Measurements from ENCODE around the gene FAM187B.
"Not testable (repeated sequence)": the region's sequence is repeated elsewhere in the genome, so short reads cannot be mapped to it uniquely, and the experiment has no call there.

Gene FAM187B

GRCh38 chr19:35211545-35212230 is 16.9 kb downstream of the FAM187B start:
- DNase-seq: peak in 1 of 2 donors; percentile 11

- no peak for DNase-seq
Measured at GRCh38 chr19:35209646-35210045, 18.9 kb downstream of the FAM187B start.

- no peak for DNase-seq
Measured at GRCh38 chr19:35208121-35208520, 20.4 kb downstream of the FAM187B start.

- DNase-seq: no peak
Measured at GRCh38 chr19:35207391-35207871, 21.1 kb downstream of the FAM187B start.

- no peak for DNase-seq
Measured at GRCh38 chr19:35206855-35207254, 21.7 kb downstream of the FAM187B start.

GRCh38 chr19:35206379-35206778 is 22.2 kb downstream of the FAM187B start:
- no peak for DNase-seq

- DNase-seq: no peak
Measured at GRCh38 chr19:35205733-35206323, 22.7 kb downstream of the FAM187B start.

- peak in 1 of 2 donors; percentile 14 for DNase-seq
Measured at GRCh38 chr19:35204799-35205732, 23.5 kb downstream of the FAM187B start.

GRCh38 chr19:35202722-35203688 is 25.5 kb downstream of the FAM187B start:
- DNase-seq: no peak

- no peak for DNase-seq
Measured at GRCh38 chr19:35199481-35199880, 29.1 kb downstream of the FAM187B start.

- DNase-seq: not testable (repeated sequence)
Measured at GRCh38 chr19:35196861-35197260, 31.7 kb downstream of the FAM187B start.

GRCh38 chr19:35195830-35196229 is 32.7 kb downstream of the FAM187B start:
- DNase-seq: no peak

GRCh38 chr19:35194012-35194984 is 34.2 kb downstream of the FAM187B start:
- no peak for DNase-seq

GRCh38 chr19:35184884-35185283 is 43.7 kb downstream of the FAM187B start:
- DNase-seq: no peak

- DNase-seq: no peak
Measured at GRCh38 chr19:35184267-35184666, 44.3 kb downstream of the FAM187B start.

GRCh38 chr19:35181387-35181786 is 47.2 kb downstream of the FAM187B start:
- DNase-seq: no peak

GRCh38 chr19:35179830-35180229 is 48.7 kb downstream of the FAM187B start:
- DNase-seq: no peak

GRCh38 chr19:35178701-35179100 is 49.8 kb downstream of the FAM187B start:
- no peak for DNase-seq

- no peak for DNase-seq
Measured at GRCh38 chr19:35177377-35178274, 50.9 kb downstream of the FAM187B start.

GRCh38 chr19:35176181-35176570 is 52.4 kb downstream of the FAM187B start:
- no peak for DNase-seq
